DND-41 (cell line): Measurements from ENCODE around the gene ZNF141.

Source experiments
- CTCF ChIP-seq: IDR thresholded peaks from 2 replicates; pipeline ENCODE4 v1.5.1; 2012; ENCODE audit warnings: borderline replicate concordance, low read length, moderate library complexity, mild to moderate bottlenecking; ENCODE audit not compliant: poor library complexity, severe bottlenecking; ENCODE audit errors: extremely low read depth
- EZH2 ChIP-seq: IDR thresholded peaks from 3 replicates; pipeline ENCODE4 v1.6.1; 2012; ENCODE audit warnings: borderline replicate concordance, low read depth, mild to moderate bottlenecking, moderate library complexity, low read length, inconsistent platforms; ENCODE audit not compliant: severe bottlenecking

- TF ChIP-seq CTCF (no peak), EZH2 (no peak)
Observed at GRCh38 chr4:335515-335914, 2.1 kb upstream of the ZNF141 start.
